Measurements from ENCODE around the gene LCTL. TPM values are rescaled to one million over a fixed set of nuclear protein-coding genes. Genes with fewer than 3 reads are reported as not detected.
A peak's percentile ranks its signal among the peaks of the same experiment; 100 is the strongest.

LCTL gene
- polyA plus RNA-seq, 3 donors, result not detected

- H2AFZ ChIP-seq (ENCODE audit: insufficient read depth, low read depth, low read length, poor library complexity, severe bottlenecking), result no peak overlapping the region
- no peaks in the 10 kb centered on the region for H3K79me2 ChIP-seq (ENCODE audit: insufficient read depth, low read length)
- H3K4me3 Mint-ChIP-seq, result no peak overlapping the region
- H3K27ac Mint-ChIP-seq, result peak overlapping the region in 1 of 7 donors; percentile 50
- WGBS (ENCODE audit: insufficient coverage), result 94% methylated on average over 6 of the region's 9 CpGs
- no peaks in the 10 kb centered on the region for H3K36me3 Mint-ChIP-seq
- peaks cover 0 to 3% of the 10 kb centered on the region in 2 donors for H3K4me1 ChIP-seq (ENCODE audit: control insufficient read depth in 1 of 2, insufficient read depth in 2 of 2, low read length in 2 of 2)
- H3K4me2 ChIP-seq (replicated peaks; ENCODE audit: extremely low read depth, low read length, poor library complexity, severe bottlenecking), result no peak overlapping the region
- H3K4me1 Mint-ChIP-seq, result peaks cover 7% of the 10 kb centered on the region
- no peak overlapping the region for H3K9ac ChIP-seq (ENCODE audit: insufficient read depth, low read length, poor library complexity, severe bottlenecking)
- no peak for DNase-seq
- H3K27me3 ChIP-seq (ENCODE audit: control insufficient read depth in 2 of 2, insufficient read depth in 2 of 2, low read length in 2 of 2), result no peaks in the 10 kb centered on the region
- H3K9me3 Mint-ChIP-seq, result peaks cover 0 to 8% (median 0%) of the 10 kb centered on the region in 7 donors
- peaks cover 0 to 3% of the 10 kb centered on the region in 2 donors for H3K9me3 ChIP-seq (replicated peaks in 1 of 2; ENCODE audit: control insufficient read depth in 1 of 2, insufficient read depth in 1 of 2, low read length in 2 of 2)
- no peak for TF ChIP-seq CTCF (IDR thresholded peaks at IDR 0.05)
- no peak overlapping the region for H3K4me3 ChIP-seq (replicated peaks in 1 of 3; ENCODE audit: low read depth in 2 of 3, low read length in 3 of 3)
- intact Hi-C loops (cut with micrococcal nuclease), result no loop called here
- peaks cover 0 to 6% (median 3%) of the 10 kb centered on the region in 3 donors for H3K27me3 Mint-ChIP-seq (ENCODE audit: low read depth in 3 of 3)
- H3K36me3 ChIP-seq (replicated peaks in 1 of 2; ENCODE audit: control insufficient read depth in 1 of 2, insufficient read depth in 2 of 2, low read length in 2 of 2), result no peaks in the 10 kb centered on the region
- no peak overlapping the region for H3K27ac ChIP-seq (ENCODE audit: low read depth in 1 of 2, low read length in 2 of 2)
- no peaks in the 10 kb centered on the region for H4K20me1 ChIP-seq (ENCODE audit: insufficient read depth, low read length)
Measured at GRCh38 chr15:66569461-66570137, 3.8 kb upstream of the LCTL start.

GRCh38 chr15:66567897-66568296, 2.1 kb upstream of the LCTL start:
- Mint-ChIP-seq H3K4me3 (no peak overlapping the region), H3K27me3 (ENCODE audit: low read depth in 3 of 3) (peaks cover 0 to 6% (median 3%) of the 10 kb centered on the region in 3 donors), H3K9me3 (peaks cover 0 to 8% (median 0%) of the 10 kb centered on the region in 7 donors), H3K27ac (no peak overlapping the region), H3K36me3 (no peaks in the 10 kb centered on the region), H3K4me1 (peaks cover 6% of the 10 kb centered on the region)
- Histone ChIP-seq H4K20me1 (ENCODE audit: insufficient read depth, low read length) (no peaks in the 10 kb centered on the region), H3K27me3 (ENCODE audit: control insufficient read depth in 2 of 2, insufficient read depth in 2 of 2, low read length in 2 of 2) (no peaks in the 10 kb centered on the region), H2AFZ (ENCODE audit: insufficient read depth, low read depth, low read length, poor library complexity, severe bottlenecking) (no peak overlapping the region), H3K9me3 (replicated peaks in 1 of 2; ENCODE audit: control insufficient read depth in 1 of 2, insufficient read depth in 1 of 2, low read length in 2 of 2) (peaks cover 0 to 3% of the 10 kb centered on the region in 2 donors), H3K4me1 (ENCODE audit: control insufficient read depth in 1 of 2, insufficient read depth in 2 of 2, low read length in 2 of 2) (peaks cover 0 to 3% of the 10 kb centered on the region in 2 donors), H3K36me3 (replicated peaks in 1 of 2; ENCODE audit: control insufficient read depth in 1 of 2, insufficient read depth in 2 of 2, low read length in 2 of 2) (no peaks in the 10 kb centered on the region), H3K9ac (ENCODE audit: insufficient read depth, low read length, poor library complexity, severe bottlenecking) (no peak overlapping the region), H3K27ac (ENCODE audit: low read depth in 1 of 2, low read length in 2 of 2) (no peak overlapping the region), H3K79me2 (ENCODE audit: insufficient read depth, low read length) (no peaks in the 10 kb centered on the region), H3K4me3 (replicated peaks in 1 of 3; ENCODE audit: low read depth in 2 of 3, low read length in 3 of 3) (no peak overlapping the region), H3K4me2 (replicated peaks; ENCODE audit: extremely low read depth, low read length, poor library complexity, severe bottlenecking) (no peak overlapping the region)
- intact Hi-C loops (cut with micrococcal nuclease), result no loop called here
- no peak for DNase-seq
- WGBS (ENCODE audit: insufficient coverage), result 94% methylated on average over 7 of the region's 7 CpGs
- TF ChIP-seq CTCF (IDR thresholded peaks at IDR 0.05), result no peak

Data from CD14-positive monocyte (primary cell).